GM12872 (cell line): ENCODE measurements around the gene TMCO1.

ENCODE experiments used
- CTCF ChIP-seq: IDR thresholded peaks from 3 replicates; pipeline ENCODE4 v1.5.1; 2011; ENCODE audit warnings: low read depth, mild to moderate bottlenecking, low read length, moderate library complexity; ENCODE audit not compliant: insufficient read depth

Gene TMCO1

GRCh38 chr1:165768513-165769394, at the start of gene TMCO1:
TSS of gene TMCO1 (minus strand) at chr1:165768868. CDS start at chr1:165768751, 117 bp downstream.
- peak; percentile 31; the same call in 1 of the 3 replicates for TF ChIP-seq CTCF

GRCh38 chr1:165816826-165817497, 48.3 kb upstream of the TMCO1 start:
- no peak for TF ChIP-seq CTCF

- TF ChIP-seq CTCF, result no peak
Measured at GRCh38 chr1:165816157-165816556, 47.5 kb upstream of the TMCO1 start.

- no peak for TF ChIP-seq CTCF
Measured at GRCh38 chr1:165815725-165816124, 47.1 kb upstream of the TMCO1 start.

GRCh38 chr1:165807613-165808012, 38.9 kb upstream of the TMCO1 start:
- TF ChIP-seq CTCF, result no peak

- no peak for TF ChIP-seq CTCF
Measured at GRCh38 chr1:165799387-165799786, 30.7 kb upstream of the TMCO1 start.

- TF ChIP-seq CTCF, result no peak
Measured at GRCh38 chr1:165795894-165796293, 27.2 kb upstream of the TMCO1 start.
